GM21737 (cell line): ENCODE results near the gene ATP2C1.
"Not testable (repeated sequence)": the region's sequence is repeated elsewhere in the genome, so short reads cannot be mapped to it uniquely, and the experiment has no call there.

Experiments
- ATAC-seq: cut with Tn5 transposase; IDR thresholded peaks from one replicate; pipeline ENCODE4 v1.9.1; 2021; ENCODE audit warnings: mild to moderate bottlenecking, moderate library complexity; ENCODE audit not compliant: unreplicated experiment

ATP2C1 gene

DNA sequence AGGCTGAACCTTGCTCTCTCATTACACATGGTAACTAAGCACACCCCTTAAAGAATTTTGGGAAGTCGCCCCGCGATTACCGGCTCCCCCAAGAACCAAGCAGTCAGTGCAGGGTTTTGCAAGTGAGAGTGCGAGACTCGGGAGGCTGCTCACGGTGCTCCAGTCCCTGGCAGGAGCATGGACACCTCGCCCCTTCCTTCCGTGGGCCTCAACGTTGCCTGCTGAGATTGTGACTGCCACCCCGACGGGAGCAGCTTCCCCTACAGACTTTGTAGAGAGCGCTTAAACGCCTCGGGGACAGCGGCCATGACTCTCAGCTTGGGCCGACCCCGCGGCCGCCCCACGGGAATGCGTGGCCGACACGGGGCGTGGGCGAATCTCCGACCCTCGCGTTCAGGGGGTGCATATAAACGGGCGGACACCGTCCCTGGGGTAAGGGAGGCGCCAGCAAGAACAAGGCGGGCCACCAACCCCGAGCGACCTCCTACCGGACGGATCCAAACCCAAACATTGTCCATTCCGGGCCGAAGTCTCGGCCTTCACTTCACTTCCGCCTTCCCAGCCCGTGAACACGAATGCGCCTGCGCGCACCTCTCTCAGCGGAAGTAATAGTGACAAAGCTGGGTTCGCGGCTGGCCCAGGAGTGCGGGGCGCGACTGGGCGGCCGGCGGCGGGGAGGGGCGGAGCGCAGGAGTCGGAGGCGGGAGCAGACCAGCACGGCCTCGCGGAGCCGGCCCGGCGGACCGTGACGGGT is at the start of gene ATP2C1:
Gene ATP2C1, plus strand, starts transcription at position 709 of the 754 bp plus-strand sequence. CDS start 686 bp downstream, outside the sequence.
- peak; percentile 91 for ATAC-seq

DNA sequence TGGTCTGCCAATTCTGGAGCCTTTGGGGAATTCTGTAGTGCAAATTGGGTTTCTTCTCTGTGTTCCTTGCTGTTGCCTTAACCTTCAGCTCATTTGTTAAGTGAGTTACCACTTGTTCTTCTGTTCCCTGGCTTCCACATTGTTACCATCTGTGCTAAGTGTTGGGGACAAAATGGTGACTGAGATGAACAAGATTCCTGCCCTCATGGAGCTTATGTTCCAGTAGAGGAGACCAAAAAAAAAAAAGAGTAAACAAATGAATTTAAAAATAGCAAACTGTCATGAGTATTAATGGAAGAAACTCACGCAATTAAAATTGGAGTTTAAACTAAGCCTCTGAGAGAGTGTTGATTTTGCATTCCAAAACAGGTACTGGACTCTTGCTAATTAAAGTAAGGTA is 49.4 kb upstream of the ATP2C1 start:
- no peak for ATAC-seq

GRCh38 chr3:130846181-130846580 is 47.7 kb upstream of the ATP2C1 start:
- ATAC-seq, result no peak

GRCh38 chr3:130849091-130849552 is 44.8 kb upstream of the ATP2C1 start:
- ATAC-seq, result no peak

DNA sequence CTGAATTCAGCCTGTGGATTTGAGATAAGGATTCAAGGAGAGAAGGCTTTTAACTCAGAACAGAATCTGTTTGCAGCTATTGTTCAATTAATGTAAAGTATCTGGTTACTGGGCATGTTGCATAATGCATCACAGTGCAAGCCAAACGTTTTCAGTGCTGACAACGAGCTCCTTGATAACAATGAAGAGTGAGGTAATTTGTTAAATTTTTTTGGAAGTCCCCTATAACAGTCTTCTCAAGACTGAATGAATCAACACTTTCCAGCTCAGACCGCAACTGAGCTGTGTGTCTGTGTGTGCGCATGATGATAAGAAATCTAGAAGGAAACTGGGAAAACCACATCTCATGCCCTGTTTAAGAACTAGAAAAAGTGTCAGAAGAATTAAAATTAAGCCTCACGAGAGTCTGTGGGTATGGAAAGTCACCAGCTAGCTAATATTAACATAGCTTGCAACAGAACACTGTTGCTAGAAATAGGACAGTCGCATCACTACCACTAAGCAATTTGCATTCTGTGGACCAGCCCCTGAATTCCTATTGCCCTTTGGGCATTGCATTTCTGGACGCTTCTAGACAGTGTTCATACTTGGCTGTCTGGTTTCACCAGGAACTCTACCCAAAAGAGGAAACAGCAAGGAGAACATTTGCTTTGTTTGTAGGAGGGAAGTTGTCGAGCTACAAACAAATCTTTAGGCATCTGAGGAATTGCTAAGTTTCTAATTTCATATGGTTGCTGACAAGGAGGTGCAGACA is 43.7 kb upstream of the ATP2C1 start:
- ATAC-seq, result peak; percentile 69

DNA sequence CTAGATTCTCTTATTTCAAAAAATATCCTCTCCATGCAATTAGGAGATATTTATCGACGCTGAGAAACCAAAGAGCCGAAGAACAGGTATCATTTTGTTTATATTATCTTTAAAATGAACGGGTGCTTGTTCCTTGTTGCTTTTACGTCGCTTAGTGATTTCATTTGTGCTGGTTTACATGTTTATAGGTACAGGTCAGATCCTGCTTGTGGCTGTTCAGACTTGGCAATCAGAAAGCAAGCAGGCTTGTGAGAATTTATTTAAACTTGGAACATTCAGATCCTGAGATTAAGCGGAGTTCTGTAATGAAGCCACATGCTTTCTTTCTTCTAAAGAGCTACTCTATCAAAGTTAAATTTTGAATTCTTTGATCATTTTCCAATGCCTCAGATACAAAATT is 43.0 kb upstream of the ATP2C1 start:
- no peak for ATAC-seq

DNA sequence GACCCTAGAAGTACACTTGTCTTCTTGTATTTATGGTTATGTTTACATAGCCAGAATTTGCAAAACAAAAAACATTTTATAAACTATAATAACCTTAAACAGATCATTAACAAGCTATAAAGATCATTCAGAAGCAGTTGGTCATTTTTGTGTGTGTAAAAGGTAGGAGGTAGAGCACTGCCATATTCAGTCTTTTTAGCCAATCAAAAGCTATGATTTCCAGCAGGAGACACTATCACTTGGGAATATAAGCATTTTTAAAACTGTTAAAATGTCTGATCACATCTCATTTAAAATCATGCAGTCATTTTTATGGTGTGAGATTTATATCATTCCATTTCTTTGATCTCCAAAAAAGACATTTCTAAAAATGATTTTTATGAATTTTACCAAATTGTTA is 42.6 kb upstream of the ATP2C1 start:
- ATAC-seq, result no peak

DNA sequence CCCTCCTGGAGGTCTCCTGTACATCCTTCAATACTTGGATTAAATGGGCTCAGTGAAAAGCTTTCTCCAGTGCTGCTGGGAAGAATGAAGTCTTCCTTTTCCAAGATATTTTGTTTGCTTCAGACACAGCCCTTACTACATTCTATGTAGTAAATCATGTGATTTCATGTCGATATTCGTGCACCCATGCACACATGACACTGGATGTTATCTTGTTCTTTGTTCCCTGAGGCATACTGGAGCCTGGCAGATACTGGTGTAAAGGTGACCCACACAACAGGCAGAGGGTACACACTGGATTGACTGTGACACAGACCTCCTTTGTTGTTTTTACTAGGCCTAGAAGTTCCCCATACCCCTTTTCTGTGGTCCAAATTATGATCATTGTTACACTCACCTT is 40.3 kb upstream of the ATP2C1 start:
- ATAC-seq, result no peak

- ATAC-seq, result peak; percentile 36
Measured at GRCh38 chr3:130854208-130854864, 39.5 kb upstream of the ATP2C1 start.

DNA sequence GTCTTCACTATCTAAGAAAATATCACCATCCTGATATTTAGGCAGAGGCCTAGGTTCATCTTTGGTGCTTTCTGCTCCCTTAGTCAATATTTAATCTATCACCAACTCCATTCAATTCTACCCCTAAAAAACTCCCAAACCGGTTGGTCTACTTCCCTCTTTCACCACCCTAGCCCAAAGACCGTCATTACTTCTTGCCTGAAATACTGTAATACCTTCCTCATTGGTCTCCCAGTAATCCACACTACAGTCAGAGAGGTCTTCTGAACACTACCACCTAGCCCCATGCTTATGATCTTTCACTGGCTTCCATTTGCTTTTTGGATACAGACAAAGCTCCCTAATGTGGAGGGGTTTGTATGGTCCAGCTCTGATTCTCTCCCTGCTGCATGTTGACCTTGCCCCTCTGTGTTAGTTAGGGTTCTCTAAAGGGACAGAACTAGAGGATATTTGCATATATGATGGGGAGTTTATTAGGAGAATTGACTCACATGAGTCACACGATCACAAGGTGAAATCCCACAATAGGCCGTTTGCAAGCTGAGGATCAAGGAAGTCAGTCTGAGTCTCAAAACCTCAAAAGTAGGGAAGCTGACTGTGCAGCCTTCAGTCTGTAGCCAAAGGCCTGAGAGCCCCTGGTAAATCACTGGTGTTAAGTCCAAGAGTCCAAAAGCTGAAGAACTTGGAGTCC is 36.4 kb upstream of the ATP2C1 start:
- no peak for ATAC-seq

DNA sequence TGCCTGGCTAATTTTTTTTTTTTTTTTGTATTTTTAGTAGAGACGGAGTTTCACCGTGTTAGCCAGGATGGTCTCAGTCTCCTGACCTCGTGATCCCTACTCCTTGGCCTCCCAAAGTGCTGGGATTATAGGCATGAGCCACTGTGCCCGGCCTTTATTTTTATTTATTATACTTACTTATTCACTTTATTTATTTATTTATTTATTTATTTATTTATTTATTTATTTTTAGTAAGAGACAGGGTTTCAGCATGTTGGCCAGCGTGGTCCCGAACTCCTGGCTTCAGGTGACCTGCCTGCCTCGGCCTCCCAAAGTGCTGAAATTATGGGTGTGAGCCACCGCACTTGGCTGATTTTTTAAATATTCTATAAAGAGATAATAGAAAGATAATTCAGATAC is 31.8 kb upstream of the ATP2C1 start:
- ATAC-seq, result not testable (repeated sequence)

GRCh38 chr3:130865489-130865888 is 28.4 kb upstream of the ATP2C1 start:
- ATAC-seq, result no peak

DNA sequence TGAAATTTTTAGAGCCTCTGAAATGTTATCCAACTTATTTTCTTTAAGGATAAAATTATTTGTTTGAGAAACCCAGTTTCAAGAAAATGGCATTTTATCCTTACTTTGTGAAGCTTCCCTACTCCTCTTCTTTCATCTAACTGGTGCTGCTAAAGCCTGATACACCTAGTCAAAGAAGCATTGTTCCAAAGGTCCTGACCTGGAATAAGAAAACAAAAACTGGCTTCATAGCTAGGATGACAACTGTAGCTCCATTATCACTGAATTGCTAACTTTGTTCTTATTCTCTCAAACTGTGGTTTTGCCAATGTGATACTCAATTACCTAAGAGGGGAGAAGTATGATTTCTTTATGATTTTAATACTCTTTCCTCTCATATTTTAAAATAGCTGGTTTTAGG is 27.6 kb upstream of the ATP2C1 start:
- ATAC-seq, result no peak

DNA sequence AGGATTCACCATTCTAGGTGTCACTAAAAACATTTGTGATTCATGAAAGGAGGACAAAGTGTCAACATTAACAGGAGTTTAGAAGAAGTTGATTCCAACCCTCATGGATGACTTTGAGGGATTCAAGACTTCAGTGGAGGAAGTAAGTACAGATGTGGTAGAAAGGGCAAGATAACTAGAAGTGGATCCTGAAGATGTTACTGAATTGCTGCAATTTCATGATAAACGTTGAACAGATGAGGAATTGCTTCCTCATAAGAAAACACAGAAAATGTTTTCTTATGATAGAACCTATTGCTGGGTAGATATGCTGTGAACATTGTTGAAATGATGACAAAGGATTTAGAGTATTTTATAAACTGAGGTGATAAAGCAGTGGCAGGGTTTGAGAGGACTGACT is 23.5 kb upstream of the ATP2C1 start:
- no peak for ATAC-seq

GRCh38 chr3:130876594-130876993 is 17.3 kb upstream of the ATP2C1 start:
- ATAC-seq, result no peak

DNA sequence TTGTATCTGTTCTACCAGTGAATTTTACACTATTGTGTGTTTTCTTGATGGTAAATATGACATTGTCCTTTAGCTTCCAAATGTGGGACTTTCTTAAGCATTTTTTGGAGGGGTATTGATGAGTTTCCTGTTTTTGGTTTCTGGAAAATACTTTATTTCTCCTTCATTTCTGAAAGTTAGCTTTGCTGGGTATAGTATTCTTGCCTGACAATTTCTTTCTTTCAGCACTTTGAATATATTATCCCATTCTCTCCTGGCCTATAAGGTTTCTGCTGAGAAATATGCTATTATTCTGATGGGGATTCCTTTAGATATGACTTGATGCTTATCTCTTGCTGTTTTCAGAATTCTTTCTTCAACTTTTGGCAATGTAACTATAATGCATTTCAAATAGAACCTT is 15.4 kb upstream of the ATP2C1 start:
- ATAC-seq, result no peak

- ATAC-seq, result no peak
Measured at GRCh38 chr3:130889416-130889946, 4.4 kb upstream of the ATP2C1 start.

- peak; percentile 44 for ATAC-seq
Measured at GRCh38 chr3:130892759-130893375, 1.0 kb upstream of the ATP2C1 start.

GRCh38 chr3:130894130-130894985 is 474 bp downstream of the ATP2C1 start:
- peak; percentile 16 for ATAC-seq

DNA sequence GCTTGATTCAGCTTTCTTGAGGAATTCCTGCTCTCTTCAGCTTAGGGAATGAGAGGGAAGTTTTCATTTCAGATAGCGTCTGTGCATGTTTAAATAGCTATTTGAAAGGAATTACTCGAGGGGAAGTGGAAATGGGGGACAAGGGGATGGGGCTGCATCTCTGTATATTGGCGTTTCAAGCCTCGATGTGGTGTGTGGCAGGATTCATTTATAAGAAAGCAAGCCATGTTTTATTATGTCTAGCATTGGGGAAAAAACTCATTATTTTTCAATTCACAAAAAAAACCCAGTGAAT is 1.0 kb downstream of the ATP2C1 start:
- no peak for ATAC-seq
